WTC11 (cell line): Measurements from ENCODE around the gene FDXR. TPM values are rescaled to one million over a fixed set of nuclear protein-coding genes. Genes with fewer than 3 reads are reported as not detected.

Experiments
- ATAC-seq: fragments of 200-7000 bp; cut with Tn5 transposase; 2 replicates; pipeline ENCODE4 v1.10.0; 2021; ENCODE audit warnings: mild to moderate bottlenecking, moderate library complexity
- CTCF ChIA-PET: fragments of 300-600 bp; sonication (Branson Sonifier 250); formaldehyde crosslinking; loops from one replicate; lab custom pipeline; 2021; ENCODE audit warnings: antibody characterized with exemption; lab: Charles Lee
- POLR2A ChIA-PET: fragments of 350-600 bp; sonication (Branson Sonifier 250); formaldehyde crosslinking; loops from one replicate; lab custom pipeline; 2021; ENCODE audit warnings: antibody characterized with exemption; lab: Charles Lee
- DNase-seq: peaks from one replicate; pipeline ENCODE4 v3.0.0; 2021; ENCODE audit warnings: low spot score
- H3K27ac Mint-ChIP-seq: 2 replicates; pipeline ENCODE4 v1.8.0; 2021; ENCODE audit warnings: mixed read lengths
- H3K27me3 Mint-ChIP-seq: 2 replicates; pipeline ENCODE4 v1.8.0; 2021; ENCODE audit warnings: low read depth, mild to moderate bottlenecking, moderate library complexity, mixed read lengths
- H3K36me3 Mint-ChIP-seq: 2 replicates; pipeline ENCODE4 v1.8.0; 2021; ENCODE audit warnings: mixed read lengths
- H3K4me1 Mint-ChIP-seq: 2 replicates; pipeline ENCODE4 v1.8.0; 2022; ENCODE audit warnings: mixed read lengths
- H3K4me3 Mint-ChIP-seq: 2 replicates; pipeline ENCODE4 v1.8.0; 2021; ENCODE audit warnings: mild to moderate bottlenecking, moderate library complexity, mixed read lengths
- H3K9me3 Mint-ChIP-seq: 2 replicates; pipeline ENCODE4 v1.8.0; 2021; ENCODE audit warnings: mixed read lengths
- E2F5 ChIP-seq: sonication (generic); formaldehyde crosslinking; IDR thresholded peaks from 2 replicates; pipeline ENCODE4 v1.8.1; 2022; ENCODE audit warnings: mild to moderate bottlenecking, moderate library complexity, missing genetic modification reagents
- GABPB1 ChIP-seq: sonication (generic); formaldehyde crosslinking; IDR thresholded peaks from 2 replicates; pipeline ENCODE4 v1.8.1; 2023; ENCODE audit warnings: mild to moderate bottlenecking, missing genetic modification reagents
- GRHL2 ChIP-seq: fragments of 250-450 bp; sonication (Bioruptor Pico); IDR thresholded peaks from 2 replicates; pipeline ENCODE4 v1.8.0; 2022; ENCODE audit warnings: mild to moderate bottlenecking, moderate library complexity; ENCODE audit not compliant: insufficient replicate concordance, severe bottlenecking
- IRF1 ChIP-seq: sonication (generic); formaldehyde crosslinking; IDR thresholded peaks from 2 replicates; pipeline ENCODE4 v1.8.0; 2023; ENCODE audit warnings: missing genetic modification reagents
- JUN ChIP-seq: sonication (generic); formaldehyde crosslinking; IDR thresholded peaks from 2 replicates; pipeline ENCODE4 v1.8.0; 2023; ENCODE audit warnings: mild to moderate bottlenecking, missing genetic modification reagents
- NFYB ChIP-seq: sonication (generic); formaldehyde crosslinking; conservative IDR thresholded peaks from 2 replicates; pipeline ENCODE4 v1.8.0; 2022; ENCODE audit warnings: low read depth, missing genetic modification reagents
- NR1H2 ChIP-seq: sonication (generic); formaldehyde crosslinking; IDR thresholded peaks from 2 replicates; pipeline ENCODE4 v1.9.0; 2021; ENCODE audit warnings: mild to moderate bottlenecking, moderate library complexity, missing genetic modification reagents
- NR2C2 ChIP-seq: sonication (generic); formaldehyde crosslinking; IDR thresholded peaks from 2 replicates; pipeline ENCODE4 v1.8.0; 2022; ENCODE audit warnings: mild to moderate bottlenecking, missing genetic modification reagents
- OVOL2 ChIP-seq: fragments of 250-450 bp; sonication (Bioruptor Pico); IDR thresholded peaks from 2 replicates; pipeline ENCODE4 v1.9.0; 2021; ENCODE audit warnings: mild to moderate bottlenecking, borderline replicate concordance
- PRDM15 ChIP-seq: sonication (generic); formaldehyde crosslinking; IDR thresholded peaks from 2 replicates; pipeline ENCODE4 v1.8.0; 2022; ENCODE audit warnings: missing genetic modification reagents
- RELA ChIP-seq: sonication (generic); formaldehyde crosslinking; IDR thresholded peaks from 2 replicates; pipeline ENCODE4 v1.8.1; 2022; ENCODE audit warnings: missing genetic modification reagents, mild to moderate bottlenecking, borderline replicate concordance
- SP1 ChIP-seq: sonication (generic); formaldehyde crosslinking; conservative IDR thresholded peaks from 2 replicates; pipeline ENCODE4 v1.8.1; 2022; ENCODE audit warnings: missing genetic modification reagents
- TEAD1 ChIP-seq: sonication (generic); formaldehyde crosslinking; IDR thresholded peaks from 2 replicates; pipeline ENCODE4 v1.8.0; 2022; ENCODE audit warnings: mild to moderate bottlenecking, missing genetic modification reagents
- TEAD4 ChIP-seq: sonication (generic); formaldehyde crosslinking; IDR thresholded peaks from 2 replicates; pipeline ENCODE4 v1.8.0; 2022; ENCODE audit warnings: mild to moderate bottlenecking, missing genetic modification reagents
- ZNF263 ChIP-seq: sonication (generic); formaldehyde crosslinking; IDR thresholded peaks from 2 replicates; pipeline ENCODE4 v1.8.1; 2022; ENCODE audit warnings: low read depth, mild to moderate bottlenecking, moderate library complexity, missing genetic modification reagents
- total RNA-seq: library from RNA; stranded (reverse); gene quantifications from 3 replicates; pipeline ENCODE4 v1.2.3, GENCODE V29; 2021
- TF ChIP-seq, protein P1 (sequence below): fragments of 250-450 bp; sonication (Bioruptor Pico); IDR thresholded peaks from 2 replicates; pipeline ENCODE4 v2.1.2; 2022; ENCODE audit warnings: mild to moderate bottlenecking, moderate library complexity
- TF ChIP-seq, protein P2 (sequence below): fragments of 250-450 bp; sonication (Bioruptor Pico); IDR thresholded peaks from 2 replicates; pipeline ENCODE4 v1.9.0; 2021; ENCODE audit warnings: mild to moderate bottlenecking
- TF ChIP-seq, protein P3 (sequence below): sonication (generic); formaldehyde crosslinking; IDR thresholded peaks from 2 replicates; pipeline ENCODE4 v1.8.1; 2023; ENCODE audit warnings: mild to moderate bottlenecking, missing genetic modification reagents

FDXR gene
- total RNA-seq, 1 experiment from 2014 or later, result 52.8 TPM

DNA sequence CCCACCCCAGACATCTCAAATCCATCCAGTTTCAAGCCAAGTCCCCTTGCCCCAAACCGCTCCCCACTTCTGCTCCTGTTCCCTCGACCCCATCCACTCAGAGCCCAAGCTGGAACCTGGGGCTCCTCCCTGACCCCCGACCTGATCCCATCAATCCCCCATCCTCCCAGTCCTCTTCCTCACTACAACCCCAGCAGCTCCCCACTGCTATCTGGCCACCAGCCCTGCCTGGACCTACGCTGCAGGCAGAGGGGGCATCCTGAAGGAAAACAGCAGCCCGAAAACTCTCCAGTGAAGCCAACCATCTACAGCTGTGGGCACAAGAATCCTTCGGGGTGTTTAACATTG lies 3.9 kb downstream of the FDXR start (continued):
- TF ChIP-seq E2F5 (CRISPR knock-in tag) (no peak), TEAD1 (no peak), RELA (CRISPR knock-in tag) (no peak), GRHL2 (no peak), SP1 (CRISPR knock-in tag) (no peak), NR2C2 (CRISPR knock-in tag) (no peak), TEAD4 (CRISPR knock-in tag) (no peak)
- TF ChIP-seq, protein P1, sequence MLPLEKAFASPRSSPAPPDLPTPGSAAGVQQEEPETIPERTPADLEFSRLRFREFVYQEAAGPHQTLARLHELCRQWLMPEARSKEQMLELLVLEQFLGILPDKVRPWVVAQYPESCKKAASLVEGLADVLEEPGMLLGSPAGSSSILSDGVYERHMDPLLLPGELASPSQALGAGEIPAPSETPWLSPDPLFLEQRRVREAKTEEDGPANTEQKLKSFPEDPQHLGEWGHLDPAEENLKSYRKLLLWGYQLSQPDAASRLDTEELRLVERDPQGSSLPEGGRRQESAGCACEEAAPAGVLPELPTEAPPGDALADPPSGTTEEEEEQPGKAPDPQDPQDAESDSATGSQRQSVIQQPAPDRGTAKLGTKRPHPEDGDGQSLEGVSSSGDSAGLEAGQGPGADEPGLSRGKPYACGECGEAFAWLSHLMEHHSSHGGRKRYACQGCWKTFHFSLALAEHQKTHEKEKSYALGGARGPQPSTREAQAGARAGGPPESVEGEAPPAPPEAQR (CRISPR knock-in tag), result no peak

- peaks cover 8% of the 10 kb centered on the region for H3K27me3 Mint-ChIP-seq
- TF ChIP-seq SP1 (CRISPR knock-in tag) (no peak), NR1H2 (CRISPR knock-in tag) (no peak), TEAD1 (no peak), PRDM15 (CRISPR knock-in tag) (no peak), GABPB1 (no peak), OVOL2 (CRISPR knock-in tag) (no peak), NFYB (CRISPR knock-in tag) (no peak), IRF1 (CRISPR knock-in tag) (no peak), NR2C2 (CRISPR knock-in tag) (no peak), ZNF263 (CRISPR knock-in tag) (no peak), JUN (CRISPR knock-in tag) (no peak), GRHL2 (no peak)
- TF ChIP-seq, protein P2, sequence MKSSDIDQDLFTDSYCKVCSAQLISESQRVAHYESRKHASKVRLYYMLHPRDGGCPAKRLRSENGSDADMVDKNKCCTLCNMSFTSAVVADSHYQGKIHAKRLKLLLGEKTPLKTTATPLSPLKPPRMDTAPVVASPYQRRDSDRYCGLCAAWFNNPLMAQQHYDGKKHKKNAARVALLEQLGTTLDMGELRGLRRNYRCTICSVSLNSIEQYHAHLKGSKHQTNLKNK (CRISPR knock-in tag), result no peak
- TF ChIP-seq, protein P3, sequence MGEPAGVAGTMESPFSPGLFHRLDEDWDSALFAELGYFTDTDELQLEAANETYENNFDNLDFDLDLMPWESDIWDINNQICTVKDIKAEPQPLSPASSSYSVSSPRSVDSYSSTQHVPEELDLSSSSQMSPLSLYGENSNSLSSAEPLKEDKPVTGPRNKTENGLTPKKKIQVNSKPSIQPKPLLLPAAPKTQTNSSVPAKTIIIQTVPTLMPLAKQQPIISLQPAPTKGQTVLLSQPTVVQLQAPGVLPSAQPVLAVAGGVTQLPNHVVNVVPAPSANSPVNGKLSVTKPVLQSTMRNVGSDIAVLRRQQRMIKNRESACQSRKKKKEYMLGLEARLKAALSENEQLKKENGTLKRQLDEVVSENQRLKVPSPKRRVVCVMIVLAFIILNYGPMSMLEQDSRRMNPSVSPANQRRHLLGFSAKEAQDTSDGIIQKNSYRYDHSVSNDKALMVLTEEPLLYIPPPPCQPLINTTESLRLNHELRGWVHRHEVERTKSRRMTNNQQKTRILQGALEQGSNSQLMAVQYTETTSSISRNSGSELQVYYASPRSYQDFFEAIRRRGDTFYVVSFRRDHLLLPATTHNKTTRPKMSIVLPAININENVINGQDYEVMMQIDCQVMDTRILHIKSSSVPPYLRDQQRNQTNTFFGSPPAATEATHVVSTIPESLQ (CRISPR knock-in tag), result no peak
- DNase-seq, result no peak
Measured at GRCh38 chr17:74868251-74868907, 4.4 kb downstream of the FDXR start.

More at GRCh38 chr17:74868251-74868907, 4.4 kb downstream of the FDXR start:
- ATAC-seq, result no peak
- POLR2A ChIA-PET, result interaction anchor here (0.6 kb wide), 1 partner anchor 304 kb away, joined by 3 read pairs; no protein-coding TSS in a partner anchor
- Mint-ChIP-seq H3K9me3 (no peaks in the 10 kb centered on the region), H3K4me1 (peaks cover 23% of the 10 kb centered on the region), H3K4me3 (no peak overlapping the region), H3K36me3 (peaks cover 24% of the 10 kb centered on the region), H3K27ac (no peak overlapping the region)
- CTCF ChIA-PET, result interaction anchor here (0.8 to 14.0 kb wide), 4 partner anchors 20 to 211 kb away, joined by 4 to 347 read pairs (median 5); partner anchors contain the start of gene RAB37
